NCI-H187 (cell line): ENCODE data around the gene NOTCH4.
"Not testable (repeated sequence)": the region's sequence is repeated elsewhere in the genome, so short reads cannot be mapped to it uniquely, and the experiment has no call there.

Experiments used
- DNase-seq, 2 experiments: peaks; one replicate each; lab custom pipeline; 2025; lab: John Stamatoyannopoulos, UW

Gene NOTCH4

GRCh38 chr6:32193096-32193495 lies 30.8 kb downstream of the NOTCH4 start:
- DNase-seq, result not testable (repeated sequence)

- no peak for DNase-seq
Measured at GRCh38 chr6:32192608-32193039, 31.2 kb downstream of the NOTCH4 start, which contains the start of gene GPSM3. Gene GPSM3, minus strand, starts transcription at chr6:32192643. Its CDS starts 130 bp downstream, at chr6:32192513.

GRCh38 chr6:32191696-32192607 lies 31.9 kb downstream of the NOTCH4 start:
- DNase-seq, result no peak

GRCh38 chr6:32190911-32191677 lies 32.8 kb downstream of the NOTCH4 start:
- no peak for DNase-seq

GRCh38 chr6:32190054-32190851 lies 33.6 kb downstream of the NOTCH4 start, which contains the start of gene PBX2:
Gene PBX2, minus strand, starts transcription at chr6:32190202. Its CDS starts 287 bp downstream, at chr6:32189915.
- peak; percentile 20 to 36 for DNase-seq

GRCh38 chr6:32189742-32190053 lies 34.2 kb downstream of the NOTCH4 start:
- DNase-seq, result no peak

- DNase-seq, result no peak
Measured at GRCh38 chr6:32189069-32189741, 34.7 kb downstream of the NOTCH4 start.

GRCh38 chr6:32188381-32189068 lies 35.3 kb downstream of the NOTCH4 start:
- DNase-seq, result no peak

GRCh38 chr6:32187725-32188380 lies 36.0 kb downstream of the NOTCH4 start:
- DNase-seq, result not testable (repeated sequence)

- DNase-seq, result no peak
Measured at GRCh38 chr6:32187009-32187709, 36.7 kb downstream of the NOTCH4 start.

- not testable (repeated sequence) for DNase-seq
Measured at GRCh38 chr6:32186151-32186840, 37.6 kb downstream of the NOTCH4 start.

GRCh38 chr6:32185681-32186131 lies 38.2 kb downstream of the NOTCH4 start:
- not testable (repeated sequence) for DNase-seq

- no peak for DNase-seq
Measured at GRCh38 chr6:32184084-32184640, 39.7 kb downstream of the NOTCH4 start, which contains the start of gene AGER. Gene AGER, minus strand, starts transcription at chr6:32184253. Its CDS starts 31 bp downstream, at chr6:32184222.

GRCh38 chr6:32183483-32184083 lies 40.3 kb downstream of the NOTCH4 start:
- DNase-seq, result no peak

- DNase-seq, result no peak
Measured at GRCh38 chr6:32183030-32183429, 40.8 kb downstream of the NOTCH4 start.

- DNase-seq, result no peak
Measured at GRCh38 chr6:32182555-32182981, 41.3 kb downstream of the NOTCH4 start.

- no peak for DNase-seq
Measured at GRCh38 chr6:32181915-32182529, 41.8 kb downstream of the NOTCH4 start.
